IPS-15b (cell line): ENCODE data around the gene DRAM1.

Source experiments
- H3K27me3 ChIP-seq: one replicate; pipeline ENCODE4 v1.6.1; 2013; ENCODE audit warnings: low read length; ENCODE audit not compliant: control insufficient read depth, insufficient read depth
- H3K36me3 ChIP-seq: one replicate; pipeline ENCODE4 v1.6.1; 2013; ENCODE audit warnings: low read length; ENCODE audit not compliant: control insufficient read depth, insufficient read depth
- H3K4me1 ChIP-seq: one replicate; pipeline ENCODE4 v1.6.1; 2013; ENCODE audit warnings: mild to moderate bottlenecking, low read length; ENCODE audit not compliant: control insufficient read depth, insufficient read depth
- H3K4me3 ChIP-seq: one replicate; pipeline ENCODE4 v1.5.1; 2013; ENCODE audit warnings: low read depth, low read length
- H3K9ac ChIP-seq: one replicate; pipeline ENCODE4 v1.6.1; 2013; ENCODE audit warnings: low read depth, mild to moderate bottlenecking, low read length
- H3K9me3 ChIP-seq: one replicate; pipeline ENCODE4 v1.6.1; 2013; ENCODE audit warnings: mild to moderate bottlenecking, low read length; ENCODE audit not compliant: control insufficient read depth, insufficient read depth

DRAM1 gene

DNA sequence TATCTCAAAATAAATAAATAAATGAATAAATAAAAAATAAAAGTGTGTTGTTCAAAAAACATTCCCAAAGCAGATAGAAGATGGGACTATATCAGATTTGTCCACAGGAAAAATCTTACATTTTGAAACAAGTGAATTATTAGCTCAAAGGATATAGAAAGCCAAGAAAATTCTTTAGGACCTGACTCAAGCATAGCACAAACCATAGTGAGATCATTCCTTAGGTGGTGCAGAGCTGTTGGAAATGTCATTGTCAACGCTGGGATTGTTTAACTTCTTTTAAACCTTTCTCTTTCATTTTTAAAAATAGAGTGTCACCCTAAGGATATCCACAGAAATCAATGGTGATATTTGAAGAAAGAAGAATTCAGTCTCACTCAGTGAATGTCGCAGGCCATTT lies 43.5 kb downstream of the DRAM1 start:
- Histone ChIP-seq H3K9ac (no peak overlapping the region), H3K27me3 (no peaks in the 10 kb centered on the region), H3K9me3 (no peaks in the 10 kb centered on the region), H3K36me3 (no peaks in the 10 kb centered on the region), H3K4me3 (no peak overlapping the region), H3K4me1 (no peaks in the 10 kb centered on the region)

DNA sequence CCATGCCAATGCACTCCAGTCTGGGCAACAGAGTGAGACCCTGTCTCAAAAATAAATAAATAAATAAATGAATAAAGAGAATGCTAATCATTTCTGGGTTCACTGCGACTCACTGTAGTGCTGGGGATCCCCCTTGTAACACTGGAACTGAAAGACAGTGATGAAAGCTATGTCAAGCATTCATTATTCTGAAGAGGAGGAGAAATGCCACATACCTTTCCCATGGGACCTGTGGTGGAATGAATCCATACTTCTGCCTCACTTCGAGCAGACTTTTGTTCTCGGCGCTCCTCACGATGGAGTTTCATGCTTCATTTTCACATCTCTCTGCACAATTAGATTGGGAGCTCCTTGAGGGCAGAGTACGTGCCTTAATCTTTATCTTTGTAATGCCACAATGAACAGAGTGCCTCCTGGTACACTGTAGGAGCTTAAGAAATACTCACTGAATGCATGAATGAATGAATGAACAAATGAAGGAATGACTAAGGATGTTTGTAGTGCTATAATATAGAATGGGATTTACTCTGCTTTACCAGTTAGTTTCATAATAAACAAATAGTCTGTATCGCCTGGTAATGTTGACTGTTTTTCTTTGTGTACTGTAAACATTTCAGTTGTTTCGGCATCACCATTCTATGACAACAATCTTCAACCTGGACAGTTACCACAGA lies 45.8 kb downstream of the DRAM1 start:
- Histone ChIP-seq H3K4me3 (no peak overlapping the region), H3K27me3 (no peaks in the 10 kb centered on the region), H3K36me3 (no peaks in the 10 kb centered on the region), H3K9ac (no peak overlapping the region), H3K9me3 (no peaks in the 10 kb centered on the region), H3K4me1 (no peaks in the 10 kb centered on the region)

DNA sequence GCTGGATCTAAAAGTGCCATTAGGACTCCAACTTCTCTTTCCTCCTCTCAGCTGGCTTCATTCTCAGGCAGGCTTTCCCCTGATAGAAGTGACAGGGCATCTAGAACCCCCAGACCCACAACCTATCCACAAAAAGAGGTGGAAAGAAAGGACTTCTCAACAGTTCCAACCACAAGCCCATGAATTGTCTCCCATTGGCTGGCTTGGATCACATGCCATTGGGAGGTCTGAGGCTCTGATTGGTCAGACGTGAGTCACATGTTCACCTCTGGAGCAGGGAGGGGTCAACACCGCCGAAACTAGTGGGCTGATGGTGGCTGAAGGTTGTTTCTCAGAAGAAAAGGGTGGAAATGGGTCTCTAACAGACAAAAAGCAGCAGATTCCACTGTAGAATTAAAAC lies 47.2 kb downstream of the DRAM1 start:
- Histone ChIP-seq H3K9ac (no peak overlapping the region), H3K4me3 (no peak overlapping the region), H3K4me1 (no peaks in the 10 kb centered on the region), H3K36me3 (no peaks in the 10 kb centered on the region), H3K27me3 (no peaks in the 10 kb centered on the region), H3K9me3 (no peaks in the 10 kb centered on the region)

DNA sequence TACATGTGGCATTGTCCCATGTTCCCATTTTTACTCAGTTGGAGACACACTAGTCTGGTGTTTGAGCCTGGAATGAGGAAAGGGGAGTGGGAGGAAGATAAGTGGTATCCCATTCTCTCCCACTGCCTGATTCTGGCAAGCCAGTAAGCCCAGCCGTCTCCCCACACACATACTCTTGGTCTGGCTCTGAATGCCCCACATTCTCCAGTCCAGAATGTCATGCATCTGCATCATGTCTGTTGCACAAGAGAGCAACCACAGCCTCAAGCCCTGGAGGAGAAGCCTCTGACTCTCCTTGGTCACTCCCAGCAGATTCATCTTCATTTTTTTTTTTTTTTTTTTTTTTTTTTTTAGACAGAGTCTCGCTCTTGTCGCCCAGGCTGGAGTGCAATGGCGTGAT lies 48.0 kb downstream of the DRAM1 start:
- no peak overlapping the region for H3K9ac ChIP-seq

DNA sequence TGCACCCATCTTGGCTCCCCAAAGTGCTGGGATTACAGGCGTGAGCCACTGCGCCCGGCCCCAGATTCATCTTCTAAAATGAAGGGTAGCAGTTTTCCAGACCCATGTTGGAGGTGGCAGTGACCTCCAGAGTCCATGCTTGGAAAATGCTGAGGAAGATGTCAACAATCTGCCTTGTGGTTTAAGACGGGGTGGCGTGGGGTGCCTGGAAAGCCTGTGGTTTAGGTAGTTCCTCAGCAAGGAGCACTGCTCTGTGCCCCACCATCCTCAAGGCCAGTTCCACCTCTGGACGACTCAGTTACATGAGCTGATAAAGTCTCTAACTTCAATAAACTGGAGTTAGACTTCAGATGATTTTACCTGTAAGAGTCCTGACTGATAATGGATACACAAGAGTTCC lies 48.6 kb downstream of the DRAM1 start:
- Histone ChIP-seq H3K4me1 (no peaks in the 10 kb centered on the region), H3K9ac (no peak overlapping the region), H3K9me3 (no peaks in the 10 kb centered on the region), H3K4me3 (no peak overlapping the region), H3K27me3 (no peaks in the 10 kb centered on the region), H3K36me3 (no peaks in the 10 kb centered on the region)

More for the DNA sequence above, 48.0 kb downstream of the DRAM1 start:
- H3K27me3 ChIP-seq, result no peaks in the 10 kb centered on the region
- H3K4me1 ChIP-seq, result no peaks in the 10 kb centered on the region
- no peaks in the 10 kb centered on the region for H3K36me3 ChIP-seq
- no peaks in the 10 kb centered on the region for H3K9me3 ChIP-seq
- H3K4me3 ChIP-seq, result no peak overlapping the region

DNA sequence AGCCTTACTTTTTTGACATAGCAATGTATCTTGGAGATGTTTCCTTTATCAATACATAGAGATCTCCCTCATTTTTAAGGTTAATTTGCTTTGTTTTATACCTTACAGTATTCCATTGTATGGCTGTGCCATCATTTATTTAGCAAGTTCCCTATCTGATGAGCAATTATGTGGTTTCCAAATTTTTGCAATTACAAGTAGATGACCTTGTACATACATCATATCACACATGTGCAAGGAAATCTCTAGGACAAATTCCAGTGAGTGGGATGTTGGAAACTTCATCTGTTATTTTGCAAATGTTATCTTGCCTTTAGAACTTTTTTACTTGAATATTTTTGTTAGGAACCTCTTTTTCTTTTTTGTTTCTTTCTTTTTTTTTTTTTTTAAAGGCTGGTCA lies 49.7 kb downstream of the DRAM1 start:
- Histone ChIP-seq H3K4me3 (no peak overlapping the region), H3K9ac (no peak overlapping the region), H3K4me1 (no peaks in the 10 kb centered on the region), H3K9me3 (no peaks in the 10 kb centered on the region), H3K27me3 (no peaks in the 10 kb centered on the region), H3K36me3 (no peaks in the 10 kb centered on the region)

DNA sequence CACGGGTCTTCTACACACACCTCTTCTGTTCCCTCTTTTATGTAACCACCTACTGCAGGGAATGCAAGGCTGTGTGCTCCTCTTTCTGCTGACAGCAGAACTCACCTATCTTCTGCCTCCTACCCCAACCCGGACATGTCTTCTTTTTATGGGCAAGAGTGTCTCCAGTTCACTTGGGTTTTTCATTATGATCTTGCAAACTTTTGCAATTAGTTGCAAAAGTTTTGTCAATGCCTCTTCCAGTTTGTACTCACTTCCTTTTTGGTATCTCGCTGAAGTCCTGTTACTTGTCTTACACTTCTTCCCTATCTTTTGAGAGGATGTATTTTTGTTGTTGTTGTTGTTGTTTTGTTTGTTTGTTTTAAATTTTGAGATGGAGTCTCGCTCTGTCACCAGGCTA lies 50.6 kb downstream of the DRAM1 start:
- no peaks in the 10 kb centered on the region for H3K27me3 ChIP-seq
- no peak overlapping the region for H3K9ac ChIP-seq
- H3K4me3 ChIP-seq, result no peak overlapping the region
- H3K4me1 ChIP-seq, result no peaks in the 10 kb centered on the region
- no peaks in the 10 kb centered on the region for H3K36me3 ChIP-seq
- H3K9me3 ChIP-seq, result no peaks in the 10 kb centered on the region

DNA sequence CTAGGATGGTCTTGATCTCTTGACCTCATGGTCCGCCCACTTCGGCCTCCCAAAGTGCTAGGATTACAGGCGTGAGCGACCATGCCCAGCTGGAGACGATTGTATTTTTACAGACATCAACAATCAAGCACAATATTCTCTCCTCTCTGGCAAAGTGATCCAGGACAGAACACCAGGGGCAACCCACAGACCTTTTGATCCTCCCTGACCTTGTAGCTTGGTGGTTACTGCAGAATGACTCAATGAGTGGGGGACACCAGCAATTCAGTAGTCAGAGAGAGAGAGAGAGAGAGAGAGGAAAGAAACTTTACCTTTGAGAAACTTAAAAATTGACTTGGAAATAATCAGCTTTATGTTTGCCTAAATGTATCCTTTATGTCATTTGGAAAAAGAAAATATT lies 51.2 kb downstream of the DRAM1 start:
- Histone ChIP-seq H3K9me3 (no peaks in the 10 kb centered on the region), H3K27me3 (no peaks in the 10 kb centered on the region), H3K4me1 (no peaks in the 10 kb centered on the region), H3K4me3 (no peak overlapping the region), H3K9ac (no peak overlapping the region), H3K36me3 (no peaks in the 10 kb centered on the region)

DNA sequence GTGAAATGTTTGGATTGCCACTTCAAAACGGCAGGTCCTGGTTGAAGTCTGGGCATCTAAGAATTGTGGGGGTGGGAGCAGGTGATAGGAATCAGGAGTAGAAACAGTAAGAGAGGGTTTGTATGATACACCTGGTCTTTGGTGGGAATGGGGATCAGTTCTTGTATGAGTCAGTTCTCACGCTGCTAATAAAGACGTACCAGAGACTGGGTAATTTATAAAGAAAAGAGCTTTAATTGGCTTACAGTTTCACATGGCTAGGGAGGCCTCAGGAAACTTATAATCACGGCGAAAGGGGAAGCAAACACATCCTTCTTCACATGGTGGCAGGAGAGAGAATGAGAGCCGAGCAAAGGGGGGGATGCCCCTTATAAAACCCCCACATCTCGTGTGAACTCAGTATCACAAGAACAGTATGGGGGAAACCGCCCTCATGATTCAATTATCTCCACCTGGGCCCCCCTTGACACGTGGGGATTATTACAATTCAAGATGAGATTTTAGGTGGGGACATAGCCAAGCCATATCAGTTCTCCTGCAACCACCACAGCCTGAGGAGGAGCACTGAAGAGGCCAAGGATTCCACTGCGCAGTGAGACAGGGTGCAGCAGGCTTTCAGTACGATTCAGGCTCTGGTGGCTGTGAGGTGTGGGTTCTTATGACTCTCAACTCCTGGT lies 52.1 kb downstream of the DRAM1 start:
- no peaks in the 10 kb centered on the region for H3K27me3 ChIP-seq
- no peaks in the 10 kb centered on the region for H3K9me3 ChIP-seq
- H3K4me3 ChIP-seq, result no peak overlapping the region
- H3K36me3 ChIP-seq, result no peaks in the 10 kb centered on the region
- no peak overlapping the region for H3K9ac ChIP-seq
- H3K4me1 ChIP-seq, result no peaks in the 10 kb centered on the region

DNA sequence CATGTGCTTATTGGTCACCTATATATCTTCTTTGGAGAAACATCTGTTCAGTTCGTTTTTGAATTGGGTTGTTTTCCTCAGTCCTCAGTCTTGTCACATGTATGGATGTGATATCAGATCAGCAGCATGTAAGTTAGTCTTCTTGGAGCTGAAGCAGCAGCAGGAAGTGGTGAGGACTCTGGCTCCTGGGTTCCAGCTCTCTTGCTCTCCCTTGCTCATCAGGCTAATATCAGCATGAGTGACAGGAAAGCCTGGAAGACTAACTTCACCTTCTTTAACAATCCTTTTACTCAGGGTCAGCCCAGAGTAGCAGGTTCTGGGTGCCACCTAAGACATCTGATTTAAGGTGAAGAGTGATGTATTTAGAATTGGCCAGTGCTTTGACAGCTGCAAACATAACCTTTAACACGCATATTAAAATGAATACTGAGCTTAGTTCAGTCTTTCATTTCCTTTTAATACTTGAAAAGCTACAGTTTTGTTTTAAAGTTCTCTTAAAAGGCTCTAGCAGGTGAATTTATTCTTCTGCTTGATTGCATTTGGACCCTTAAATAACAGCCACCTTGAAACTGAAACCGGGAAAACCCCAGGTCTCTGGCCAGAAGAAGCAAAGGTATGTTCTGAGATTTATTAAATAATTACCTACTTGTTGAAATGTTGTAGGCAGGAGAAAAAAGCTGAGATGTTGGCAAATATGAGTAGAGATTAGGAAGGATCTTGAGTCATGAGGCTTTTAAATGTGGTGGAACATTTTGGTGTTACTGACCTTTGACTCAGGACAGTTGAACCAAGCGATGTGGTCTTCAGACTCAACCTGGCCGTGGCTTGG lies 54.3 kb downstream of the DRAM1 start:
- Histone ChIP-seq H3K4me1 (no peaks in the 10 kb centered on the region), H3K27me3 (no peaks in the 10 kb centered on the region), H3K36me3 (no peaks in the 10 kb centered on the region), H3K9ac (no peak overlapping the region), H3K9me3 (no peaks in the 10 kb centered on the region), H3K4me3 (no peak overlapping the region)

DNA sequence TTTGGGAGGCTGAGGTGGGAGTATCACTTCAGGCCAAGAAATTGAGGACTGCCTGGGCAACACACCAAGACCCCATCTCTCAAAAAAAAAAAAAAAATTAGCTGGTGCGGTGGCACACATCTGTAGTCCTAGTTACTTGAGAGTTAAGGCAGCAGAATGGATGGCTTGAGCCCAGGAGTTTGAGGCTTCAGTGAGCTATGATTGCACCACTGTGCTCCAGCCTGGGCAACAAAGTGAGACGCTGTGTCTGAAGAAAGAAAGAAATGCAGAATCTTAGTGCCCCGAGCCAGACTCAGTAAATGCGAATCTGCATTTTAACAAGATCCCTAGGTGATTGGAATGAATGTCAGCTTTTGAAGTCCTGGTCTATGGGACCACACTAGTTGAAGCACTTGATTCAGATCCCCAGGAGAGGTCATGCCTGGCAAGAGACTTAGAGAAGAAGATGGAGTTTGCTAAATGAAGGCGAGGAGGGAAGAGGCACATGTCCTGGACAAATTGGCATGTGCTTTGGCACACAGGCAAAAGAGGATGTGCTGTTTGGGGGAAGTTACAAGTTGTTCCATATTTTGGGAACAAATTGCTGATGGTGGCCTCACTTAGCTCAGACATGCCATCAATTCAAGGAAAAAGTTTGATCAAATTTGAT lies 56.6 kb downstream of the DRAM1 start:
- no peaks in the 10 kb centered on the region for H3K4me1 ChIP-seq
- no peak overlapping the region for H3K4me3 ChIP-seq
- H3K9ac ChIP-seq, result no peak overlapping the region
- no peaks in the 10 kb centered on the region for H3K36me3 ChIP-seq
- H3K27me3 ChIP-seq, result no peaks in the 10 kb centered on the region
- no peaks in the 10 kb centered on the region for H3K9me3 ChIP-seq
